Neural cell (in vitro differentiated cells): ENCODE measurements around the gene COIL. TPM values are rescaled to one million over a fixed set of nuclear protein-coding genes. Genes with fewer than 3 reads are reported as not detected.

Experiments
- H2AFZ ChIP-seq: fragments of 200-600, 300-800 bp; sonication (generic), shearing (Covaris generic); 2 replicates; pipeline ENCODE4 v1.6.0; 2014; ENCODE audit warnings: low read depth, mild to moderate bottlenecking, antibody characterized with exemption, low read length, moderate library complexity
- H3F3A ChIP-seq: fragments of 200-600 bp; shearing (Covaris generic); 2 replicates; pipeline ENCODE4 v1.6.1; 2016; ENCODE audit warnings: mild to moderate bottlenecking, moderate library complexity, mixed read lengths, antibody characterized with exemption, low read length; ENCODE audit not compliant: insufficient read depth, poor library complexity, severe bottlenecking
- H3K27ac ChIP-seq: fragments of 200-600, 300-800 bp; sonication (generic), shearing (Covaris generic); 2 replicates; pipeline ENCODE4 v1.5.1; 2014; ENCODE audit warnings: mild to moderate bottlenecking, low read length, moderate library complexity
- H3K27me3 ChIP-seq: fragments of 300-800, 200-600 bp; sonication (generic), shearing (Covaris generic); 2 replicates; pipeline ENCODE4 v1.6.0; 2014; ENCODE audit warnings: mild to moderate bottlenecking, low read depth, low read length, moderate library complexity; ENCODE audit not compliant: insufficient read depth
- H3K36me3 ChIP-seq: fragments of 300-800, 200-600 bp; sonication (generic), shearing (Covaris generic); 2 replicates; pipeline ENCODE4 v1.5.1; 2014; ENCODE audit warnings: mild to moderate bottlenecking, antibody characterized with exemption, low read length, moderate library complexity; ENCODE audit not compliant: insufficient read depth
- H3K4me2 ChIP-seq: fragments of 300-800, 200-600 bp; sonication (generic), shearing (Covaris generic); 2 replicates; pipeline ENCODE4 v1.6.0; 2014; ENCODE audit warnings: mild to moderate bottlenecking, low read length
- H3K4me3 ChIP-seq: fragments of 300-800, 200-600 bp; sonication (generic), shearing (Covaris generic); 2 replicates; pipeline ENCODE4 v1.5.1; 2014; ENCODE audit warnings: mild to moderate bottlenecking, low read length, moderate library complexity
- H3K79me2 ChIP-seq: fragments of 200-600 bp; shearing (Covaris generic); replicated peaks from 2 replicates; pipeline ENCODE4 v1.6.0; 2014; ENCODE audit warnings: mild to moderate bottlenecking, low read length, moderate library complexity; ENCODE audit not compliant: insufficient read depth
- H3K9ac ChIP-seq: fragments of 300-800, 200-600 bp; sonication (generic), shearing (Covaris generic); 2 replicates; pipeline ENCODE4 v1.6.1; 2016; ENCODE audit warnings: mild to moderate bottlenecking, low read length, mixed read lengths
- H3K9me2 ChIP-seq: fragments of 200-600 bp; shearing (Covaris generic); 2 replicates; pipeline ENCODE4 v1.6.1; 2016; ENCODE audit warnings: mild to moderate bottlenecking, low read length, mixed read lengths; ENCODE audit not compliant: insufficient read depth
- H3K9me3 ChIP-seq: fragments of 200-600, 300-800 bp; sonication (generic), shearing (Covaris generic); 2 replicates; pipeline ENCODE4 v1.6.1; 2016; ENCODE audit warnings: mild to moderate bottlenecking, mixed run types, low read length, moderate library complexity, mixed read lengths
- H4K20me1 ChIP-seq: fragments of 200-600 bp; shearing (Covaris generic); 2 replicates; pipeline ENCODE4 v1.6.1; 2016; ENCODE audit warnings: mild to moderate bottlenecking, mixed run types; ENCODE audit not compliant: insufficient read depth
- CTCF ChIP-seq: fragments of 450-650 bp; IDR thresholded peaks from 2 replicates; pipeline ENCODE4 v1.5.1; 2014; ENCODE audit warnings: antibody characterized with exemption, mild to moderate bottlenecking, moderate library complexity; ENCODE audit not compliant: poor library complexity, severe bottlenecking
- EP300 ChIP-seq: fragments of 450-650 bp; conservative IDR thresholded peaks from 2 replicates; pipeline ENCODE4 v1.6.1; 2014; ENCODE audit warnings: antibody characterized with exemption, mild to moderate bottlenecking, moderate library complexity; ENCODE audit not compliant: poor library complexity, severe bottlenecking
- EZH2 ChIP-seq: fragments of 200-600, 300-800 bp; shearing (Covaris generic), sonication (generic); IDR thresholded peaks from 2 replicates; pipeline ENCODE4 v1.6.1; 2014; ENCODE audit warnings: antibody characterized with exemption, low read length, borderline replicate concordance, mild to moderate bottlenecking; ENCODE audit not compliant: insufficient read depth, poor library complexity, severe bottlenecking
- MXI1 ChIP-seq: fragments of 450-650 bp; conservative IDR thresholded peaks from 2 replicates; pipeline ENCODE4 v1.6.1; 2014; ENCODE audit warnings: antibody characterized with exemption, mild to moderate bottlenecking; ENCODE audit not compliant: poor library complexity, severe bottlenecking
- POLR2AphosphoS5 ChIP-seq: IDR thresholded peaks from 2 replicates; pipeline ENCODE4 v1.6.1; 2012
- RAD21 ChIP-seq: fragments of 450-650 bp; conservative IDR thresholded peaks from 2 replicates; pipeline ENCODE4 v1.6.1; 2014; ENCODE audit warnings: antibody characterized with exemption, mild to moderate bottlenecking, moderate library complexity
- REST ChIP-seq: IDR thresholded peaks from 2 replicates; pipeline ENCODE4 v1.6.1; 2012; ENCODE audit warnings: borderline replicate concordance
- SMC3 ChIP-seq: fragments of 450-650 bp; conservative IDR thresholded peaks from 2 replicates; pipeline ENCODE4 v1.6.1; 2014; ENCODE audit warnings: antibody characterized with exemption, mild to moderate bottlenecking, moderate library complexity; ENCODE audit not compliant: poor library complexity
- TAF1 ChIP-seq: IDR thresholded peaks from 2 replicates; pipeline ENCODE4 v1.6.1; 2012; ENCODE audit warnings: low read depth
- polyA plus RNA-seq: library from polyadenylated mRNA; depleted of rRNA; stranded (reverse); fragments of >200 nt; gene quantifications from 2 replicates; pipeline ENCODE4 v1.2.3, GENCODE V29; 2014

The COIL gene
- polyA plus RNA-seq, 1 donor from 2014 or later: 39.1 TPM

GRCh38 chr17:56890906-56891674, 69.8 kb downstream of the COIL start:
- no peak overlapping the region for H3K4me2 ChIP-seq
- TF ChIP-seq SMC3 (no peak), EP300 (no peak), POLR2AphosphoS5 (no peak)
- no peak overlapping the region for H3K4me3 ChIP-seq

GRCh38 chr17:56890390-56890789, 70.5 kb downstream of the COIL start:
- H3F3A ChIP-seq: no peaks in the 10 kb centered on the region

More at GRCh38 chr17:56890906-56891674, 69.8 kb downstream of the COIL start:
- Histone ChIP-seq H3K9ac (no peak overlapping the region), H2AFZ (no peak overlapping the region), H3K27me3 (no peaks in the 10 kb centered on the region), H3K9me3 (no peaks in the 10 kb centered on the region), H3K27ac (no peak overlapping the region), H3F3A (no peaks in the 10 kb centered on the region), H4K20me1 (no peaks in the 10 kb centered on the region), H3K9me2 (no peaks in the 10 kb centered on the region), H3K36me3 (no peaks in the 10 kb centered on the region), H3K79me2 (no peaks in the 10 kb centered on the region)

More at GRCh38 chr17:56890390-56890789, 70.5 kb downstream of the COIL start:
- H3K27ac ChIP-seq: no peak overlapping the region
- no peaks in the 10 kb centered on the region for H3K27me3 ChIP-seq
- no peak overlapping the region for H3K4me2 ChIP-seq
- no peak overlapping the region for H3K4me3 ChIP-seq
- H3K9me2 ChIP-seq: no peaks in the 10 kb centered on the region
- no peaks in the 10 kb centered on the region for H3K79me2 ChIP-seq
- TF ChIP-seq SMC3 (no peak), MXI1 (no peak), EP300 (no peak), EZH2 (no peak), POLR2AphosphoS5 (no peak), RAD21 (no peak), TAF1 (no peak), REST (no peak), CTCF (no peak)
- H3K9ac ChIP-seq: no peak overlapping the region
- no peaks in the 10 kb centered on the region for H4K20me1 ChIP-seq
- H2AFZ ChIP-seq: no peak overlapping the region
- no peaks in the 10 kb centered on the region for H3K36me3 ChIP-seq
- H3K9me3 ChIP-seq: no peaks in the 10 kb centered on the region

Other genes with a start within 250 kb of the COIL start
- gene C17orf67, start 127.1 kb downstream of the COIL start, polyA plus RNA-seq: 0.15 and 1.5 TPM in 2 replicates
- gene DGKE, start 126.9 kb downstream of the COIL start, polyA plus RNA-seq: 13.0 and 16.6 TPM in 2 replicates
- 1.2 and 1.7 TPM in 2 replicates for gene TRIM25, start 47.0 kb downstream of the COIL start, polyA plus RNA-seq
- 1.1 and 2.6 TPM in 2 replicates for gene SCPEP1, start 17.1 kb upstream of the COIL start, polyA plus RNA-seq
- 26.8 and 38.7 TPM in 2 replicates for gene AKAP1, start 124.2 kb upstream of the COIL start, polyA plus RNA-seq